H54 (cell line): ENCODE measurements around the gene NCEH1.
"Not testable (repeated sequence)": the region's sequence is repeated elsewhere in the genome, so short reads cannot be mapped to it uniquely, and the experiment has no call there.

Experiments used
- DNase-seq: peaks from one replicate; pipeline ENCODE4 v3.0.0; 2011; ENCODE audit warnings: low spot score, mixed read lengths; ENCODE audit not compliant: insufficient read length
- FAIRE-seq: peaks from 3 replicates; lab custom pipeline; 2011; peaks lifted over from hg19 to GRCh38; lab: Jason Lieb, UNC
- POLR2A ChIP-seq: IDR thresholded peaks from 2 replicates; pipeline ENCODE4 v1.6.1; 2011; ENCODE audit warnings: low read depth, mild to moderate bottlenecking, low read length

Gene NCEH1

GRCh38 chr3:172612871-172613678 is 97.8 kb downstream of the NCEH1 start:
- FAIRE-seq = no peak

GRCh38 chr3:172609750-172610149 is 101.1 kb downstream of the NCEH1 start:
- no peak for TF ChIP-seq POLR2A
- DNase-seq = no peak
- no peak for FAIRE-seq

More at GRCh38 chr3:172612871-172613678, 97.8 kb downstream of the NCEH1 start:
- no peak for DNase-seq
- TF ChIP-seq POLR2A = no peak

DNA sequence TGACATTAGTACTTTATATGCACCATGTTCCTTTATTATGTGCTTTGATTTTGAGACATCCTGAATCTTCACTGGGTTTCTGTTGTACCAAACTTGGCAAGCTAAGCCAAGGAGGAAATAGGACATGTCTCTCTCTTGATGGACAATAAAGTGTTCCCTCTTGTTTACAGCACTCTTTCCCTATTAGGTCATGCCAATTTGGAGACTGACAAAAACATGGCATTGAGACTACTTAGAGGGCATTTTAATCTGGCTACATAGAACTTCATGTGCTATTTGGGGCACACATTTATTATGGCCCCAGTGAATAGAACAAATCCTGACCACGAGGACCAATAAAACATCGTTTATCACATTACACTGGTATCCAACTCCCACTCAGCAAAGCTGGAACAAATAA is 102.3 kb downstream of the NCEH1 start:
- TF ChIP-seq POLR2A = no peak
- DNase-seq = no peak
- FAIRE-seq = peak; percentile 50

- DNase-seq = no peak
- TF ChIP-seq POLR2A = no peak
These were observed 103.4 kb downstream of the NCEH1 start for GRCh38 chr3:172607305-172608121.

DNA sequence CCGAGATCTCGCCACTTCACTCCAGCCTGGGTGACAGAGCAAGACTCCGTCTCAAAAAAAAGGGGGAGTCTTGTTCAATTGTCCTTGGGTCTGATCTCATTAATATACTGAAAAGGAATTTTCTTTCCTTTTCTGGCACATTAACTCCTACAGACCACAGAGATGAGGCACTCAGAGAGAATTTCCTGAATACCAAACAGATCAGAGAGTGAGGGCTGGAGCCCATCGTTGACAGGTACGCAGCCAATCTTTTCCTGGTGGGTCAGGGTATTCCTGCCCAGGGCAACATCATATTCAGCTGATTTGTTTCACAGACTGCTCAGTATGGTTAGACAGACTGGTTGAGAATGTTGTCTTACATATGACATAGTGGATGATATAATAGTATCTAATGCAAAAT is 104.8 kb downstream of the NCEH1 start:
- no peak for DNase-seq
- TF ChIP-seq POLR2A = no peak

More at GRCh38 chr3:172607305-172608121, 103.4 kb downstream of the NCEH1 start:
- peak; percentile 78 for FAIRE-seq

DNA sequence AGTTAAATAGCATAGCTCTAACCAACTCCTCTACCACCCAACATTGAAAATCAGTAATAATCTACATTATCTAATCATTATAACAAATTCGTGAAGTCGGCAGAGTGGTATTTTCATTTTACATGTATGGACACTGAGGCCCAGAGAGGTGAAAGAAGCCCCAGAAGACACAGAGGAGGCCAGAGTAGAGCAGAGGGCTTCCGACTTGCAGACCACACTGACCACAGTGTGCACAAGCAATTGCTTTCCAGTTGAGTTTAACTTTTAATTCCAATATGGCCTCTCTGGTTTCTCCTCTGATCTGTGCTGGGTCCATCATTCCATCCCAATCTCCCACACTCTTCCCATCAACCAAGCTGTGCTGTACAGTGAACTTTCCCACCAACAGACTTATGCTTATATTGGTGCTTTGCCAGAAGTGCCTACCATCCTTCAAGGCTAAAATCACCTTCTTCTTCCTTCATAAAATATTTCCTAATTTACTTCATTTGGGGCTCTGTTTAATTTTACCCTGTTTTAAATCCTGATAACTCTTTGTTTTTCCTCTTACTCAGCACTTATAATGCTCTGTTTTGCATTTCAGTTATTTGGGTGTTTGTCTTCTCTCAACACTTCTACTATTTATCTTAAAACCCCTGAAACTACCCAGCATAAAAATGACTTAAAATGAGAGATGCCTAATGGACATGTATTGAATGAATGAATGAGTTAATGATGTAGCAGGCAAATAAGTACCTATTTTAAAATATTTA is 105.8 kb downstream of the NCEH1 start:
- DNase-seq (no peak), FAIRE-seq (no peak)
- no peak for TF ChIP-seq POLR2A

More for the DNA sequence above, 104.8 kb downstream of the NCEH1 start:
- FAIRE-seq = peak; percentile 76

GRCh38 chr3:172601066-172601832 is 109.6 kb downstream of the NCEH1 start:
- TF ChIP-seq POLR2A = no peak
- no peak for DNase-seq
- no peak for FAIRE-seq

DNA sequence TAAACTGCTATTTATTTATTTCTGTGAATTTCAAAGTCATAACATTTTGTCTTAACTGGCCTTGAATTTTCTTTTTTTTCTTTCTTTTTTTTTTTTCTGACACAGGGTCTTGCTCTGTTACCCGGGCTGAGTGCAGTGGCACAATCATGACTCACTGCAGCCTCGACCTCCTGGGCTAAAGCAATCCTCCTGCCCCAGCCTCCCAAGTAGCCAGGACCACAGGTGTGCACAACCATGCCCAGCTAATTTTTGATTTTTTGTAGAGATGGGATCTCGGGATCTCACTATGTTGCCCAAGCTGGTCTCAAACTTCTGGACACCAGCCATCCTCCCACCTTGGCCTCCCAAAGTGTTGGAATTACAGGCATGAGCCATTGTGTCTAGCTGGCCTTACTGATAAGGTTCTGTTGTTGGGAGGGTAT is 110.2 kb downstream of the NCEH1 start:
- FAIRE-seq (no peak), DNase-seq (no peak)
- no peak for TF ChIP-seq POLR2A

GRCh38 chr3:172598904-172599303 is 112.0 kb downstream of the NCEH1 start:
- DNase-seq = no peak
- no peak for TF ChIP-seq POLR2A
- no peak for FAIRE-seq

DNA sequence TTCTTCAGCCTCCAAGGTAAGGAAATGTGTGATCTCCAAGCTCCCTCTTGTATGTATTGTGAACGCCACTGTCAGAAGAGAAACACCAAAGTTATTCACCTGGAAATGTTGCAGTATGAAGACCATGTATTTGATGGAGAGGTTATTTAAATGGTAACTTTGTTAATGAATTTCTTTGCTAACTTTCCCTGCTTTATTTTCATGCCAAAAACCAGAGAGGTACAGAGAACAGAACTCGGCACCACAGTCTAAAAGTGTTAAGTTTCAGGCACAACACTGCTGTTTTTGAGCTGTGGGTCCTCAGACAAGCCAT is 114.5 kb downstream of the NCEH1 start:
- FAIRE-seq (no peak), DNase-seq (no peak)
- no peak for TF ChIP-seq POLR2A

DNA sequence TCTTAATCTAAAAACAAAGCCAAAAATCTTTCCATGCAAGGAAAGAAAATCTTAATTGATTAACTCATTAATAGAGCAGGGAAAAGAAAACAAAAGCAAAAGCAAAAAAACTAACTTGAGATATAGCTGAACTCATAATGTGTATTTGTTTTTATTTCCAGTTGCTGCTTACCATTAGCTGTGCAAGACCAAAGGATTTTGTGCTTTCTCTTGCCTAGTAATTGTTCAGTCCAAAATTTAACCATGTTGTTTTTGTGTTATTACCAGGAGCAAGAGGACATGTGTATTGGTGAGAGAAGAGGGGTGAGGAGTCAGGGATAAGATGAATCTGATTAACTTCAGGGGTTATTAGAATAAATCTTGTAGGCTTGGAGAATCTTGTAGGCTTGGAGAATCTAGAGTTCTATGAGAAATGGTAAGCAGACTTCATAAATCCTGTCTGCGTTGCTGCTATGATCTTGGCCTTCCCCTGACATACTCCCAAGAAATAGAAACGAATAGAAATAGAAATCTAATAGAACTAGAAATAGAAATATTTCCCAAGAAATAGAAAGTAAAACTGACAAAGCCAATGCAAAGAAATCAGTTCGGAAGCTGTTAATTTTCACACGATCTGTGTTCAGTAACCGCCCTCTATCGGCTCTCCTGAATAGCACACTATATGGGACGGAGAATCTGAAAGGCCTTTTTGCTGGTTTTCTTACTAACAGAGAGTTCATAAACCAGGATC is 115.0 kb downstream of the NCEH1 start:
- FAIRE-seq (peak; percentile 67), DNase-seq (no peak)
- no peak for TF ChIP-seq POLR2A

DNA sequence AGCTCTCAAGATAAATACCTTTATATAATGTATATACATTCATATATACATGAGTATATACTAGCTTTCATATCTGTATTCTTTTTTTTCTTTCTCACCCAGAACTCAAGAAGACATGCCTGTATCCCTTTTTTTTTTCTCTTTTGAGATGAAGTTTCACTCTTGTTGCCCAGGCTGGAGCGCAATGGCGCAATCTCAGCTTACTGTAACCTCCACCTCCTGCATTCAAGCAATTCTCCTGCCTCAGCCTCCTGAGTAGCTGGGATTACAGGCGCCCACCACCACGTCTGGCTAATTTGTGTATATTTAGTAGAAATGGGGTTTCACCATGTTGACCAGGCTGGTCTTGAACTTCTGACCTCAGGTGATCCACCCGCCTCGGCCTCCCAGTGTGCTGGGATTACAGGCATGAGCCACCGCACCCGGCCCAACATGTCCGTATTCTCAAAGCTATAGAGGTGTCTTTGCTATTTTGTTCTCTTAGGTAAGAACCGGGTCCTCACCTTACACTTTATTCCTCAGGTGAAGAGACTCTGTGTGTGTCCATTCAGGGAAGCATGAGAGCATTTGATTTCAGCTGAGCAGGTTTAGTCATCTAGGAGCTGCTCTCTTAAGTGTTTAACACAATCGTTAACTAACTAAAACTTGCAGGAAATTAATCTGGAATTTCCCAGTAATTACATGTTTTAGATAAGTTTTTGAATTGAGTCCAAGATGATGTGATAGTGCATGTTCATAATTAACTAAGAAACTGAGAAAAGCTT is 115.8 kb downstream of the NCEH1 start:
- FAIRE-seq, DNase-seq: not testable (repeated sequence)
